Measurements from ENCODE around the gene SNX4.

The SNX4 gene

DNA sequence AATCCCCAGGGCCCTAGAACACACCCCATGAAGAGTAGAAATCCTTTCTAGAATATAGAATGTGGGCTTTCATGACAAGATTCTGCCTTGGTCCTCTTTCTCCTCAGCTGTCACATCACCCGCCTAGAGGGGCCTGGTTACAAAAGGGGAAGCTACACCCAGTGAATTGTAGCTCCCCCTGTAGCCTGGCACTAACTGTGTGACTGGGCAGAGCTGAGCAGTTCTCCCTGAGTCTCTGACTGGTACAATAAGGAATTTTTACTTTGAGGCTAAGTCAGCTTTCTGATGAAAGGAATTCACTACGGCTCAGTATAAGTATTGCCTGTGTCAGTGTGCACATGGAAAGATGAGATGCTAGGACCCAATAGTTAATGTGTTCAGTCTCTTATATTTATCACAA is 116.2 kb downstream of the SNX4 start:
- DNase-seq (ENCODE audit: low spot score), result peak; percentile 23

DNA sequence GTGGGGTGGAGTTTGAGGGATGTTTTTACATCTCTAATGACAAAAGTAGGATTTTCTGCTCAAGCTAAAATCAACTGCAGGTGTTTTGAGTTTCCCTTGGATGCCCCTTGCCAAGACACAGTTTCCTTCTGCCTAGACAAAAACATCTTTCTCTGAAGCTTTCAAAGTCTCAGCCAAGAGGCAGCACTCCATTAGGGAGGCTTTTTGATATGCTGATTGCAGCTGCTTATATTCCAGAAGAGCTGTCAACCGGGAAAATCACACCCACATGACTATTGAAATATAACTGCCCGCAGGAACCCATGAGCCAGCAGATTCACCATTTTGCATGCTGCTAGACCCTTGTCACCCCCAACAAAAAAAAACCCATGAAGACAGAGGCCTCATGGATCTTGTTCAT is 117.4 kb downstream of the SNX4 start:
- no peak for DNase-seq (ENCODE audit: low spot score)

DNA sequence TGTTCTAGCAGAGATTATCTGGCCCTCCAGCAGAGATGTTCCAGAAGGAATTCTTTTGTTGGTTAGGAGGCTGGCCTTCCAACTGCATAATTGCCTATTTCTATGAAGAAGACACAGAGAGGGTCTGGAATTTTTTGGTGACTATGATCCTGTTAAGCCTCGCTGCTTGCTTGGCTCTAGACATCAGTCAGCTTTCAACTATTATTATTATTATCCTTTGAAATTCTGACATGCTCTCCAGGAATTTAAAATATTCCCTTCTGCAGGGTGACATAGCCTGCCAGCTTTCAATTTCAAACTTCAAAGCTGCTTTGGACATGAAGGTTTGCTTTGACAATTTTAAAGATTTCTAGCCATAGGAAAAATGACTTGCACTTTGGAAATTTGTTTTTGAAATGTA is 118.6 kb downstream of the SNX4 start:
- DNase-seq (ENCODE audit: low spot score), result no peak

DNA sequence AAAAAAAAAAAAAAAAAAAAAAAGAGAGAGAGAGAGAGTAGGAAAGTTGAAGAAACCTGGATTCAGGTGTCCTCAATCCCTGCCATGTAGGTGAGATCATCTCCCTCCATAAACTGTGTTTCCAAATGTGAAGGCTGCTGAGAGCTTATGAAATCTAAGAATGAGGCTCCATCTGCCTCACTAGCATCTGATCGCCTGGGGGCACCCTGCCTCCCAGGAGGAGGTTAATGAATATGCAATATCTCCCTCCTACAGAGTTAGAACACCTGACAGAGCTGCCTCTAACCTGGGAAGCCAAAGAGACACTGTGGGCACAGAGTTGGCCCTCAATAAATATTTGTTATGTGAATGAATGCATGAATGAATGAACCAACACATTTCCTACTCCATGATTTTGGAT is 121.0 kb downstream of the SNX4 start:
- no peak for DNase-seq (ENCODE audit: low spot score)

Data from Ammon's horn (tissue), 1 donor.